RWPE2 (cell line): ENCODE data around the gene SAP30L.

ENCODE experiments used
- ATAC-seq: fragments of 200-7000 bp; cut with Tn5 transposase; 3 replicates; pipeline ENCODE4 v1.9.1; 2021; ENCODE audit warnings: low read depth
- DNase-seq: peaks from one replicate; pipeline ENCODE4 v3.0.0-alpha.2; 2020; ENCODE audit warnings: low spot score
- H3K27ac ChIP-seq: fragments of 450-650 bp; 2 replicates; pipeline ENCODE4 v1.5.1; 2017; ENCODE audit warnings: mild to moderate bottlenecking; ENCODE audit not compliant: poor library complexity, severe bottlenecking
- H3K27me3 ChIP-seq: fragments of 250-450 bp; sonication (Bioruptor Pico); 2 replicates; pipeline ENCODE4 v1.5.1; 2021; ENCODE audit warnings: mild to moderate bottlenecking, moderate library complexity; ENCODE audit not compliant: insufficient read depth, poor library complexity, severe bottlenecking
- H3K36me3 ChIP-seq: fragments of 250-450 bp; sonication (Bioruptor Pico); 2 replicates; pipeline ENCODE4 v1.5.1; 2020; ENCODE audit warnings: low read depth, mild to moderate bottlenecking, moderate library complexity
- H3K4me1 ChIP-seq: fragments of 250-450 bp; sonication (Bioruptor Pico); 2 replicates; pipeline ENCODE4 v1.5.1; 2021; ENCODE audit warnings: mild to moderate bottlenecking, moderate library complexity; ENCODE audit not compliant: insufficient read depth, poor library complexity, severe bottlenecking
- H3K4me3 ChIP-seq: fragments of 250-450 bp; sonication (Bioruptor Pico); 2 replicates; pipeline ENCODE4 v1.5.1; 2021; ENCODE audit warnings: mild to moderate bottlenecking, moderate library complexity; ENCODE audit not compliant: severe bottlenecking
- H3K9me3 ChIP-seq: fragments of 250-450 bp; sonication (Bioruptor Pico); 2 replicates; pipeline ENCODE4 v1.5.1; 2021; ENCODE audit warnings: mild to moderate bottlenecking, moderate library complexity; ENCODE audit not compliant: severe bottlenecking
- CTCF ChIP-seq: fragments of 450-650 bp; IDR thresholded peaks from one replicate; pipeline ENCODE4 v1.5.1; 2017; ENCODE audit warnings: mild to moderate bottlenecking, moderate library complexity; ENCODE audit not compliant: poor library complexity, severe bottlenecking

SAP30L gene

GRCh38 chr5:154428208-154428607 lies 17.6 kb upstream of the SAP30L start:
- Histone ChIP-seq H3K4me3 (no peak overlapping the region), H3K27ac (no peak overlapping the region), H3K36me3 (peaks cover 15% of the 10 kb centered on the region), H3K4me1 (no peaks in the 10 kb centered on the region), H3K9me3 (peaks cover 4% of the 10 kb centered on the region), H3K27me3 (no peaks in the 10 kb centered on the region)
- no peak for TF ChIP-seq CTCF
- ATAC-seq (no peak), DNase-seq (no peak)

GRCh38 chr5:154429341-154429740 lies 16.5 kb upstream of the SAP30L start:
- H3K36me3 ChIP-seq = peaks cover 20% of the 10 kb centered on the region
- H3K9me3 ChIP-seq = no peaks in the 10 kb centered on the region
- ATAC-seq (no peak; the same call in 2 of the 3 replicates), DNase-seq (no peak)
- no peaks in the 10 kb centered on the region for H3K4me1 ChIP-seq
- no peak for TF ChIP-seq CTCF
- H3K27me3 ChIP-seq = no peaks in the 10 kb centered on the region
- no peak overlapping the region for H3K4me3 ChIP-seq
- no peak overlapping the region for H3K27ac ChIP-seq

- TF ChIP-seq CTCF = no peak
- ATAC-seq = no peak
- no peak overlapping the region for H3K4me3 ChIP-seq
- no peaks in the 10 kb centered on the region for H3K9me3 ChIP-seq
- DNase-seq = no peak
- no peaks in the 10 kb centered on the region for H3K27me3 ChIP-seq
- H3K36me3 ChIP-seq = peaks cover 15% of the 10 kb centered on the region
- H3K27ac ChIP-seq = no peak overlapping the region
- no peaks in the 10 kb centered on the region for H3K4me1 ChIP-seq
Observed at GRCh38 chr5:154430466-154430865, 15.3 kb upstream of the SAP30L start.

- peaks cover 20% of the 10 kb centered on the region for H3K36me3 ChIP-seq
- ATAC-seq (no peak), DNase-seq (no peak)
- no peaks in the 10 kb centered on the region for H3K9me3 ChIP-seq
- H3K27me3 ChIP-seq = no peaks in the 10 kb centered on the region
- no peaks in the 10 kb centered on the region for H3K4me1 ChIP-seq
- no peak overlapping the region for H3K4me3 ChIP-seq
- no peak overlapping the region for H3K27ac ChIP-seq
- no peak for TF ChIP-seq CTCF
Observed at GRCh38 chr5:154430961-154431630, 14.7 kb upstream of the SAP30L start.

- Histone ChIP-seq H3K36me3 (peaks cover 55% of the 10 kb centered on the region), H3K9me3 (no peaks in the 10 kb centered on the region), H3K4me3 (no peak overlapping the region), H3K27ac (no peak overlapping the region), H3K27me3 (no peaks in the 10 kb centered on the region), H3K4me1 (no peaks in the 10 kb centered on the region)
- DNase-seq = no peak
- no peak for ATAC-seq
- TF ChIP-seq CTCF = no peak
Observed at GRCh38 chr5:154435226-154435625, 10.6 kb upstream of the SAP30L start.
